IgD-negative memory B cell (primary cell): ENCODE measurements around the gene CCDC9B. TPM values are rescaled to one million over a fixed set of nuclear protein-coding genes. Genes with fewer than 3 reads are reported as not detected.

Experiments used
- H3K27ac Mint-ChIP-seq, 3 donors: one replicate each; pipeline ENCODE4 v1.8.0; 2020 to 2022; ENCODE audit warnings: mild to moderate bottlenecking in 3 of 3, mixed read lengths in 3 of 3, moderate library complexity in 1 of 3
- H3K27me3 Mint-ChIP-seq: one replicate; pipeline ENCODE4 v1.8.0; 2021; ENCODE audit warnings: mixed read lengths
- H3K36me3 Mint-ChIP-seq: one replicate; pipeline ENCODE4 v1.8.0; 2020; ENCODE audit warnings: mild to moderate bottlenecking, mixed read lengths
- H3K4me1 Mint-ChIP-seq, 3 donors: one replicate each; pipeline ENCODE4 v1.8.0; 2020 to 2022; ENCODE audit warnings: mixed read lengths in 3 of 3, mild to moderate bottlenecking in 1 of 3
- H3K4me3 Mint-ChIP-seq, 4 donors: one replicate each; pipeline ENCODE4 v1.8.0; 2020 to 2022; ENCODE audit warnings: mild to moderate bottlenecking in 4 of 4, mixed read lengths in 4 of 4, moderate library complexity in 3 of 4
- H3K9me3 Mint-ChIP-seq, 3 donors: one replicate each; pipeline ENCODE4 v1.8.0; 2020 to 2021; ENCODE audit warnings: mixed read lengths in 3 of 3, mild to moderate bottlenecking in 1 of 3
- polyA plus RNA-seq: library from polyadenylated mRNA; unstranded; fragments of 300-500 nt; fragmentation: Illumina TruSeq; gene quantifications from one replicate; pipeline ENCODE4 v1.2.3, GENCODE V29; 2021

Gene CCDC9B
- polyA plus RNA-seq, 1 donor from 2014 or later = 0.11 TPM

DNA sequence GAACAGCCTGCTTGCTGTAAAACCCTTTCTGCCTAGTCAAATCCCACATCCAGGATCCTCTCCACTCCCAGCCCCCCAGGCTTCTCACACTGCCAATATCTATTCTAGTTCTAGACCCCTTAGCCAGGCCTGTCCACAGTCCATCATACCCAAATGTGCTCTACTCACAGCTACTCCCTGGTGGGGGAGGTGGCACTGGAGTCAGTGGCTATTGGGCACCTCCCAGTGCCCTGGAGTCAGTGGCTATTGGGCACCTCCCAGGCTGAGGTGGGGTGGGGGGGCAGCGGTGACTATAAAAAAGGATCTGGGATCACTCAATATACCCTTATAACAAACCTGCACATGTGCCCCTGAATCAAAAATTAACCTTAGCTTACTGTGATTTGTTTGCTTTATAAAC is 16.5 kb upstream of the CCDC9B start:
- Mint-ChIP-seq H3K9me3 (no peaks in the 10 kb centered on the region), H3K4me3 (peak overlapping the region in 3 of 4 donors; percentile 33 to 80 (median 76)), H3K27ac (peak overlapping the region in 1 of 3 donors; percentile 80), H3K4me1 (peaks cover 0 to 4% (median 3%) of the 10 kb centered on the region in 3 donors), H3K36me3 (peaks cover 5% of the 10 kb centered on the region), H3K27me3 (peaks cover 2% of the 10 kb centered on the region)

DNA sequence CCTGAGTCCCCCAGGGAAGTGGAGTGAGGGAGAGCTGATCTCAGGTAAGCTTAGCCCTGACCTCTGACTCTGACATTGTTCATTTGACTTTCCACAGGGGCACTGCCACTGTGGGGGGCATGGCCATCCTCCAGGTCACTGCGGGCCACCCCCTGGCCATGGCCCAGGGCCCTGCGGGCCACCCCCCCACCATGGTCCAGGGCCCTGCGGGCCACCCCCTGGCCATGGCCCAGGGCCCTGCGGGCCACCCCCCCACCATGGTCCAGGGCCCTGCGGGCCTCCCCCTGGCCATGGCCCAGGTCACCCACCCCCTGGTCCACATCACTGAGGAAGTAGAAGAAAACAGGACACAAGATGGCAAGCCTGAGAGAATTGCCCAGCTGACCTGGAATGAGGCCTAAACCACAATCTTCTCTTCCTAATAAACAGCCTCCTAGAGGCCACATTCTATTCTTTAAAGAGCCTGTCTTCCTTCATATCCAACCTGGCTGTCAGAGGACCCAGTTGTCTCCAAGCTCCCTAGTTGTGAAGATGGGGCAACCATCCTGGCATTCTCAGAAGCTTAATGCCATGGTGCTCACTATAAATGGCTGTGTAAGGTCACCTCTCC is 15.3 kb upstream of the CCDC9B start:
- H3K9me3 Mint-ChIP-seq = no peaks in the 10 kb centered on the region
- H3K4me3 Mint-ChIP-seq = peak overlapping the region in 3 of 4 donors; percentile 33 to 83 (median 44)
- peaks cover 0 to 4% (median 3%) of the 10 kb centered on the region in 3 donors for H3K4me1 Mint-ChIP-seq
- no peak overlapping the region for H3K27ac Mint-ChIP-seq
- H3K27me3 Mint-ChIP-seq = peaks cover 2% of the 10 kb centered on the region
- peaks cover 5% of the 10 kb centered on the region for H3K36me3 Mint-ChIP-seq

DNA sequence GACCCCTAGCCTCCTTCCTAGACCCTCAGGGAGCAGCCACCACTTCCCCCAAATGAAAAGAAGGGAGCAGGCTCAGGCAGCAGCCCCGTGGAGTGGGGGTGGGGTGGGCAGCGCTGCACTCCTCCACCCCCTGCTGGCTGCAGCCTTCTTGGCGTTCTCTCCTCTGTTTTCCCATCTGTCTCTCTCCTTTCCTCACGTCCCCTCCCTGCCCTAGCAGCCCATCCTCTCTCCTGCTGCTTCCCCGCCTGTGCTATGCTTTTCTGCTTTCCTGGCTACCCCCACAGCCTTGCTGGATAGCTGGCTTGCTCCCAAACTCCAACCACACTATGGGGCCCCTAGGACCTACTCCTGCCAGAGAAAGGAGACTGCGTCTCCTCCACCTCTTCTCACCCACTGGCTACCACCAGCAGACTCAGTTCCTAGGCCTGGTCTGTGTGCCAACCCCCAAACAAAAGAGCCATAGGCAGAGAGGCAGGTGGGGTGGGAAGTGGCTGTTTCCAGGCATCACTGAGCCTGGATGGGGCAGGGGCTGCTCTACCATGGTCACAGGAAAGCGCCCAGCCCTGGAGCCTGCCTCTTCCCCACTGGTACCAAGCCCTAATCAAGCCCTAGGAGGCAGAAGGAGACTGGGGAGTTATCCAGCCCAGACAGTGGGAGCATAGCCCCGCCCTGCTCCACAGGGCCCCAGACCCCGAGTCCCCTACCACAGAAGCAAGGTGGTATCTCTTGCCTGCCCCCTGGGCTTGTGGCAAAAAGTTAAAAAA is 13.9 kb upstream of the CCDC9B start:
- no peaks in the 10 kb centered on the region for H3K36me3 Mint-ChIP-seq

DNA sequence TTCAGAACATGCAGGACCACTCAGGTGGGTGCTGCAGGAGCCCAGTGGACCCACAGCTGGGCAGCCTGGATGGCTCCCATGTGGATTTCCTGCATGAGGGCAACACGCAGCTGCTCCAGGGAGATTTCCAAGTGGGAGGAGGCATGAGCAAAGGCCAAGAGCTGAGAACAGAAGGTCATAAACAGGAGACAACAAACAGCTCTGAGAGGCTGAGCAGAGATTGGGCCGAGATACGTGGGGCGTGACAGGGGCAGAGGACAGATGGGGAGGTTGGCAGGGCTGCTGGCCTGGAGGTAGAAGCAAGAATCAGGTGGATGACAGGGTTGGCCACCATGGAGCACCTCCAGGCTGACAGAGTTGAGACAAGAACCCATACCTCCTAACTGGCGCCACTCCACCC is 13.0 kb upstream of the CCDC9B start:
- Mint-ChIP-seq H3K4me3 (peak overlapping the region in 1 of 4 donors; percentile 28), H3K4me1 (peaks cover 0 to 2% (median 2%) of the 10 kb centered on the region in 3 donors), H3K27ac (no peak overlapping the region), H3K9me3 (no peaks in the 10 kb centered on the region), H3K27me3 (peaks cover 2% of the 10 kb centered on the region), H3K36me3 (no peaks in the 10 kb centered on the region)

More for the DNA sequence above, 13.9 kb upstream of the CCDC9B start:
- Mint-ChIP-seq H3K4me1 (peaks cover 0 to 2% (median 2%) of the 10 kb centered on the region in 3 donors), H3K27ac (no peak overlapping the region), H3K9me3 (no peaks in the 10 kb centered on the region), H3K27me3 (peaks cover 2% of the 10 kb centered on the region), H3K4me3 (no peak overlapping the region)

DNA sequence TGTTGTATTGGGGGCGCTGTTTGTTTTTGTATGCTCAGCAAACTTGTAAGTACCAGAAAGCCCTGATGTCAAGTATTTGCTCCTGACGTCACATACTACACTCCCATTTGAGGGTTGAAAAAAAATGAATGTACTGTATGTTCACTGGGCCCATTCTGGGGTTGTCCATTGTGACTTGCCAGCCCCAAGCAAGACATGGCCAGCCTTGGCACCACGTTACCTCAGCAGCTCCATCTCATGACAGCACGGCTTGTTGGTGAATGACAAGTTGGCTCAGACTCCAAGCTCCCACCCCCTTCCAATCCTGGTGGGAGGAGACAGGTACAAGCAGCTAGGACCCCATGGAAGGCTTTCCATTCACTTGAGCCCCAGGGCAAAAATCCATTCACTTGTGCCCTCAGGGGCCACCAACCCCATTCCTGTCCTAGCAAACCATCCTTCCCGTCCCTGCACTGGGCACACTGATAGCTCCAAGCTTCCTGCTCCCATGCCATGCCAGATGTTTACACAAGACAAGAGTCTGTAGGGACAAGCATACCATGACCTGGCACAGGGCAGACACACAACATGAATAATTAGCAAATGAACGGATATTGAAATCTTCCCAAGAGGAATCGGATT is 11.7 kb upstream of the CCDC9B start:
- no peaks in the 10 kb centered on the region for H3K9me3 Mint-ChIP-seq
- peak overlapping the region in 1 of 4 donors; percentile 45 for H3K4me3 Mint-ChIP-seq
- H3K27me3 Mint-ChIP-seq = peaks cover 2% of the 10 kb centered on the region
- no peaks in the 10 kb centered on the region for H3K36me3 Mint-ChIP-seq
- no peak overlapping the region for H3K27ac Mint-ChIP-seq
- H3K4me1 Mint-ChIP-seq = peaks cover 0 to 2% (median 0%) of the 10 kb centered on the region in 3 donors

DNA sequence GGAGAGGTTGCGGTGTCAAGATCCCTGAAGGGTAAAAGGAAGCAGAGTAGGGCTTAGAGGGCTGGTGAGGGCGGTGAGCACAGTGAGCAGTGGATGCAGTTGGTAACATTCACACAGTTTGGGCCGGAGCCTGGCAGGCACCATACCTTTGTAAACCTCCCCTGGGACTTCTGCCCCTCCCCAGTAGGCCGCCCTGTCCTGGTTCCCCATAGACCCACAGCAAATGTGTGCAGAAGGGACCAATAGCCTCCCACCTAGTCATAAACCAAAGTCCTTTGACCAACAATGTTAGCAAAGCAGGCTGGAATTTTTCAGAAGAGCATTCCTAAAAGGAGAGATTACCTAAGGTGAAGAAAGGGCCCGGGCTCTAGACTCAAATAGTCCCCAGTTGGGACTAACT is 8.4 kb upstream of the CCDC9B start:
- H3K36me3 Mint-ChIP-seq = peaks cover 3% of the 10 kb centered on the region
- peaks cover 0 to 3% (median 0%) of the 10 kb centered on the region in 3 donors for H3K4me1 Mint-ChIP-seq
- no peak overlapping the region for H3K27ac Mint-ChIP-seq
- no peak overlapping the region for H3K4me3 Mint-ChIP-seq
- H3K27me3 Mint-ChIP-seq = peaks cover 2% of the 10 kb centered on the region
- no peaks in the 10 kb centered on the region for H3K9me3 Mint-ChIP-seq

DNA sequence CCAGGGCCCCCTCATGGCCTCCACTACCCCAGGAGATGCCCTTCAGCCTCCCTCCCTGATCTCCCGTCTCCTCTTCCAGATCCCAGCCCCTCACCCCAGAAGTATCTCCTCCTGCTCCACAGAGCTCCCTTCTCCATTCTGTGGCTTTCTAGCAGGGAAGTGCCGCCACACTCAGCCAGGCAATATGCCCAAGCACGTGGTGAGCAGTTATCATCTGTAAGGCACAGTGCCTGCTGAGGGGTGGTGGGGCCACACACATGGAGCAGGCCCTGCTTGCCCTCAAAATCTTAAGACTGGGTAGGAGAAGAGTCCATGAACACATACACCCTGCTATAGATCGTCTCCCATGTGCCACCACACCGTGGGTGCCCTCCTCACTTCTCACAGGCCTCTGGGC is 7.7 kb upstream of the CCDC9B start:
- no peak overlapping the region for H3K27ac Mint-ChIP-seq
- H3K27me3 Mint-ChIP-seq = no peaks in the 10 kb centered on the region
- H3K9me3 Mint-ChIP-seq = no peaks in the 10 kb centered on the region
- peaks cover 3% of the 10 kb centered on the region for H3K36me3 Mint-ChIP-seq
- H3K4me1 Mint-ChIP-seq = peaks cover 0 to 3% (median 0%) of the 10 kb centered on the region in 3 donors
- no peak overlapping the region for H3K4me3 Mint-ChIP-seq

DNA sequence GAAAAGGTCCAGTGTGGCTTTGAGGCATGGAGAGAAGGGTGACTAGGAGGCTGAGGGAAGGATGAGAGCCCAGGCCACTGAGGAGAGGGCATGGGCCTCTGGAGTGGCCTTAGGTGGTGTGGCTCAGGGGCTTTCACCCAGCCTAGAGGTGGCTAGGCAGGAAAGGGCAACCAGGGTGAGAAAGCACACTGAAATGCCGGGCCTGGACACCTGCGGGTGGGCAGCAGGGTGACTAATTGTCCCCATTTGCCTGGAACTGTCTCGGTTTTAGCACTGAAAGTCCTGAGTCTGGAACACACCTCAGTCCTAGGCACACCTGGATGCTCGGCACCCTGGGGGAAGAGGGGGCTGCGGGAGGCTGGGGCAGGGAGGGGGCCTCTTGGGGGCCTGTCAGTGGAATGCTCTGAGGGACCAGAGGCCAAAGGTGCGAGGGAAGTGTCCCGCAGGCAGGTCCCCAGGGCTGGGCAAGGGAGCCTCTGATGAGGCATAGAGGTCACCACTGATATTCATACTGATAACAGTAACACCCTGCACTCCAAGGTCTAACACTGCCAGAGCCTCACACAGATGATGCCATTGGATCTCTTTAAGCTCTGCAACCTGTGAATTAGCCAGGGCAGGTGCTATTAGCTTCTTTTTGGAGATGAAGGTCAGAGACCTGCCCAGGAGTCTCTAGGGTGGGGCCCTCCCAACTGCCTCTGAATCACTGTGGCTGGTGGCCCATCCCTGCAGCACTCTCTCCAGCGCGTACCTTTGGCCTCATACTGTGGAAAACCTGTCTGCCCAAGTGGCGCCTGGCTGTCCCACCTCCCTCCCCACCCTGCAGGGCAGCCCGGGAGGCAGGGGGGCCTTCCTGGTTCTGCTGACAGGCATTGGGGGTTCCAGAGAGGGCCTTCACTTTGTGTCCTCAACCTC is 7.1 kb upstream of the CCDC9B start:
- no peaks in the 10 kb centered on the region for H3K27me3 Mint-ChIP-seq
- H3K9me3 Mint-ChIP-seq = no peaks in the 10 kb centered on the region
- peaks cover 0 to 3% (median 0%) of the 10 kb centered on the region in 3 donors for H3K4me1 Mint-ChIP-seq
- no peak overlapping the region for H3K27ac Mint-ChIP-seq
- H3K4me3 Mint-ChIP-seq = no peak overlapping the region
- H3K36me3 Mint-ChIP-seq = peaks cover 3% of the 10 kb centered on the region

DNA sequence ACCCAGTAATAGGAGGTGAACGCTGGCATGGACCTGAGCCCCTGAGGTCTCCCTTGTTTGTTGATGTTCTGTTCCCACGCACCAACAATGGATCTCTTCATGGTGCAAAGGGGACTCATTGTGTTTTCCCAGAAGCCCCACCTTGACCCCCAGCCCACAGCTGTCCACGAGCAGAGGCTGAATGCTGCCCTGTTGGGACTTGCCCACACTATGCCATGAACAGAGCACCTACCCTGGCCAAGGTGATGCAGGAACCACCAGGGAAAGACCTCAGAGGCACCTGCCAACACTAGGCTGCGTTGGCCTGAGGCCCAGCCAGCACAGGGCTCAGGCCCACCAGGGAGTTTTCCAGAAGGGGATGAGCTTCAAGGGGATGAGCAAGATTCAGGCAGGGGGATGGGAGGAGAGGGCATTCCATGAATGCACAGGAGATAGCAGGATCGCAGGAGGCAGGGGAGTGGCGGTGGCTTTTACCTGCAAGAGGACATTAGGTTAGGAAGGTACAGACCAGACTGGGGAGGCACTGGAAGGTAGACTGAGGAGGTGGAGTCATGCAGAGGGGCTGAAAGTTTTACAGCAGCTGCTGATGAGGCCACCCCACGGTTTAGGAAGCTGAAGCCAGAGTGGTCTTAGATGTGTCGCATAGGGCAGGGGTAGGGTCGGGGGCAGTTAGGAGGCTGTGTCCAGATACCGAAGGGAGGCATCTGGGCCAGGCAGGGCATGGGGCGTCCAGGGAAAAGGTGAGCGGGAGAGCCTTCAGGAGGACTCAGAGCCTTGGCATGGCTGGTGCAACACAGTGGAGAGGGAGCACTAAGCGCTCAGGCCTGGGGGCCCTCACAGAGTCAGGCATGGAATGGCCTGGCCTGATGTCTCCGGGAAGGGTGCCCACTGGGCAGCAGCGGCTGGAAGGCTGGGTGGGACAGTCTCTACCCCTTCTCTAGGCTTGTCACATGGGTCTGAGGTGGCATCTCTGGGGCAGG is 6.1 kb upstream of the CCDC9B start:
- H3K4me1 Mint-ChIP-seq = peaks cover 0 to 3% (median 0%) of the 10 kb centered on the region in 3 donors
- H3K9me3 Mint-ChIP-seq = no peaks in the 10 kb centered on the region
- H3K36me3 Mint-ChIP-seq = peaks cover 3% of the 10 kb centered on the region
- H3K4me3 Mint-ChIP-seq = no peak overlapping the region
- H3K27me3 Mint-ChIP-seq = no peaks in the 10 kb centered on the region
- peak overlapping the region in 1 of 3 donors; percentile 52 for H3K27ac Mint-ChIP-seq

DNA sequence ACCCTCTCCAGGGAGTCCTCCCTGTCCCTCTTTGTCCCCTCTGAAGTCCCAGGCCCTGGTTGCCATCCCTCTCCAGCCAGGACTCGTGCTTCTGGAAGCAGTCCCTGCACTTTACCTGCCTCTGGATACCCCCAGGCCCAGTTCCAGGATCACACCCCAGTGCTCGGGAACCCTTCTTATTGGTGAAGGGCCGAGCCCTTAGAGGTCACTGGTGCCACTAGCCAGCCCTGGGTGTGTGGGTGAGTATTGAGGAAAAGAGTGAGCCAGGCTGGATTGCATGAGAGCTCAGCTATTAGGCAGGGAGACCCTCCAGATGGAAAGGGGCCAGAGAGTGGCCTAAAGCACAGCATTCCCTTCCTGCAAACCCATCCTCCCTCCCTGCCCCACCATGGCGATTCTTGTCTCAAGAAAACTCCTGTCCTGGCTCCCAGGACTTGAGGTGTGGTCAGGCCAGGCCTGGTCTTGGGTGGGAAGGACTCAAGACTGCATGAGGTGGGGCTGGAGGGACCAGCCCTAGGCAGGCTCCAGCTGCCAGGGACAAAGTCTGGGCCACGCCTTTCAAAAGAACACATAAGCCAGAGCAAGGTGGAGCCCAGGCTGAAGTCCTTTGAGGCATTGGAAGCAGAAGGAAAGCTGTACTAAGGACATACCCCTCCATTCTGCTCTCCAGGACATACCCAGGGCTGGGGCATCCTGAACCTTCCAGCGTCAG is 5.3 kb upstream of the CCDC9B start:
- Mint-ChIP-seq H3K36me3 (peaks cover 3% of the 10 kb centered on the region), H3K9me3 (no peaks in the 10 kb centered on the region), H3K27ac (no peak overlapping the region), H3K27me3 (no peaks in the 10 kb centered on the region), H3K4me1 (peaks cover 0 to 3% (median 0%) of the 10 kb centered on the region in 3 donors), H3K4me3 (no peak overlapping the region)

DNA sequence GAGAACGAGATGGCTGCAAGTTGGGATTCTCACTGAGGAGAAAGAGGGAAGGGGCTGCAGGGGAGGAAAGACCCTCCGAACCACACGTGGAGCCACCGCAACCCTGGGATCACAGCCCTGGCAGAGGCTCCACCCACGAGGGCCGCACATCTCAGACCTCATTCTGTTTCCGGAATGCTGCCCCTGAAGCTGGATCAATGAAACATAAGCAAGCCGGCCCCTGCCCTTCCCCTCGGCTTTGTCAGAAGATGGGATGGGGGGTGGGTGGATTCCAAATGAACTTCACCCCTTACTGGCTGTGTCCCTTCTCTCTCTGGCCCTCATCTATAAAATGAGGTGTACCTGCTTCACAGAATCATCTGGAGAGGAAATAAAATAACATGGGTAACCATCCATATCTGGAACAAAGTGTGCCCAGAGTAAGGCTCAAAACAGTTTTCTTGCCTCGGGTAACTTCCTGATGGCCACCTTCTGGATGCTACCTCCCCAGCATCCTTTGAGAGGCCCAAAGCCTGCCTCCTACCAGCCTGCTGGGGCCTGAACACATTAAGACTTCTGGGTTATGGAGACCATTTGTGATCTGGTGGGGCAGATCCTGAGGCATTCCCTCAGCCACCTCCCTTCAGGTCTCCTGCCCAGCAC is 4.6 kb upstream of the CCDC9B start:
- Mint-ChIP-seq H3K27ac (no peak overlapping the region), H3K4me3 (no peak overlapping the region), H3K4me1 (peaks cover 0 to 3% (median 0%) of the 10 kb centered on the region in 3 donors), H3K9me3 (no peaks in the 10 kb centered on the region), H3K36me3 (peaks cover 3% of the 10 kb centered on the region), H3K27me3 (no peaks in the 10 kb centered on the region)

DNA sequence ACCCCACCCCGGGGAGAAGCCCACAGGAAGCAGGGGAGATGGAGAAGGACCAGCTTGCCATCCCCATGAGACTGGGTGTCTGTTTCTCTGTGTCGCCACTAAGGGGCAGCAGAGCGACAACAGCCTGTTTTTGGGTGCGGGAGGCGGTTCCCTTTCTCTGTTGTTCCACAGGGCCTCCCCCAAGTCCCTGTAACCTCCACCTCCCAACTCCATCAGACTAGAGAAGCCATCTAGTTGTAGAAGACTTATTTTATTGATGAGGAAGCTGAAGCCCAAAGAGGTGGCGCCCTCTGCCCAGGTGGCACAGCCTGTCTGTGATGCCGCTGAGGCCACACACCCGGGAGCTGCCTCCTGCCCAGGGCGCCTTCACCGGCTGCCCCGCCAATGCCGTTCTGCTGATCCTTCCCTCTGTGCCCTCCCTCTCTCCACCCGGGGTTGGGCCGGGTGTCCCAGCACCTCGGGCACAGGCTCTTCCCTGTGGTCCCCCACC is 3.9 kb upstream of the CCDC9B start:
- peaks cover 0 to 3% (median 0%) of the 10 kb centered on the region in 3 donors for H3K4me1 Mint-ChIP-seq
- peak overlapping the region in 1 of 4 donors; percentile 35 for H3K4me3 Mint-ChIP-seq
- no peak overlapping the region for H3K27ac Mint-ChIP-seq
- H3K9me3 Mint-ChIP-seq = no peaks in the 10 kb centered on the region
- no peaks in the 10 kb centered on the region for H3K27me3 Mint-ChIP-seq
- peaks cover 3% of the 10 kb centered on the region for H3K36me3 Mint-ChIP-seq

DNA sequence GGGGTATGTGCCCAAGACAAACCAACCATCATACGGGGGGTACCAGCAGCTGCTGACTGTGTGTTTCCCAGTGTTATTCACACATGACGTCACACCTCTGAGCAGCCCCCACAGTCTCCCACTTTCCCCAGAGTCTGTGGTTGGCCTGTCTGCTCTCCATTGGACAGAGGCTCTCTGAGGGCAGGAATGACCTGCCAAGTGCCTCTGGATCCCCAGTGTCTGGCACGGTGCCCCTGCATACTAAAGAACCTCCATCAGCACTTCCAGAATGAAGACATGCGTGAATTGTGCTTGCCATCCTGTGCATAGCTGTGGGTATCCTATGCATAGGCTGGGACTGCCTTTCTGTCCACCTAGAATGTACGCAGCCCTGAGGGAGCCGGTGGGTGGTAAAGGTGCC is 3.5 kb upstream of the CCDC9B start:
- Mint-ChIP-seq H3K27ac (no peak overlapping the region), H3K4me3 (peak overlapping the region in 1 of 4 donors; percentile 35), H3K9me3 (no peaks in the 10 kb centered on the region), H3K27me3 (no peaks in the 10 kb centered on the region), H3K4me1 (peaks cover 0 to 3% (median 0%) of the 10 kb centered on the region in 3 donors), H3K36me3 (peaks cover 3% of the 10 kb centered on the region)
